HG03066 (cell line): ENCODE measurements around the gene SSTR3.

Experiments used
- ATAC-seq: cut with Tn5 transposase; IDR thresholded peaks from one replicate; pipeline ENCODE4 v1.9.1; 2021; ENCODE audit warnings: low read depth; ENCODE audit not compliant: unreplicated experiment

The SSTR3 gene

DNA sequence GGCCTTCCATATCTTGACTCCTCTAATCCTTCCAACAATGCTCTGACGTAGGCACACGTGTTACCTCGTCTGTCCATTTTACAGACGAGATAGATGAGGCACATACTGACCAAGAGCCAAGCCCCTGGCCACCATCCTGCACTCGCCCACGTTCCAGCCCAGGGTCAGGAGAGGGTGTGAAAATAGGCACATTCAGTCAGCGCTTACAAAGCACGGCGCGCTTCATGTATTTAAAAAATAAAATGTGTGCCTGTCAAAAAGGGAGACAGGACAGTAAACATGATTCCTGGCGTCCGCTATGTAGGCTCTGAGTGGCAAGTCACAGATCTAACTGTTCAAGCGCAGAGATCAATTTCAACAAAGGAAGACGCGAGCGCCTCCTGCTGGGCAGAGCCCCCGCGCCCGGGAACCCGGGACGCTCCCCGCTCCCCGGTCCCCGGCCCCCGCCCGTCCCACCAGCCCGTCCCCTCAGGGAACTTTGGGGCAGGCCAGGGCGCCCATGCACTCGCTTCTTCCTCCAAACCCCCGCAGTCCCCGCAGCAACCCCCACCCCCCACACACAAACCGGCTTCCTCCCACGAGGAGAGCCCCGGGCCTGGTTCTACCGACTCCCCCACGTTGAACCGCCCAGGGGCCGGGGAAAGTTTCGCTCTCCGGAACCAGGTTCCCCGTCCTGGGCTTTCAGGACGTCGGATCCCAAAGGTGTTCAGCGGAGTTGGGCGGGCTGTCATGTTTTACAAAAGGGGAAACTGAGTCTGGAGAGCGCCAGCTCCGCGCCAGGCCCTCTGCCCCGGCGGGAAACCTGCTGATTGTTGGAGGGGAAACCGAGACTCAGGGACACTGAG, 13.8 kb downstream of the SSTR3 start:
- no peak for ATAC-seq

DNA sequence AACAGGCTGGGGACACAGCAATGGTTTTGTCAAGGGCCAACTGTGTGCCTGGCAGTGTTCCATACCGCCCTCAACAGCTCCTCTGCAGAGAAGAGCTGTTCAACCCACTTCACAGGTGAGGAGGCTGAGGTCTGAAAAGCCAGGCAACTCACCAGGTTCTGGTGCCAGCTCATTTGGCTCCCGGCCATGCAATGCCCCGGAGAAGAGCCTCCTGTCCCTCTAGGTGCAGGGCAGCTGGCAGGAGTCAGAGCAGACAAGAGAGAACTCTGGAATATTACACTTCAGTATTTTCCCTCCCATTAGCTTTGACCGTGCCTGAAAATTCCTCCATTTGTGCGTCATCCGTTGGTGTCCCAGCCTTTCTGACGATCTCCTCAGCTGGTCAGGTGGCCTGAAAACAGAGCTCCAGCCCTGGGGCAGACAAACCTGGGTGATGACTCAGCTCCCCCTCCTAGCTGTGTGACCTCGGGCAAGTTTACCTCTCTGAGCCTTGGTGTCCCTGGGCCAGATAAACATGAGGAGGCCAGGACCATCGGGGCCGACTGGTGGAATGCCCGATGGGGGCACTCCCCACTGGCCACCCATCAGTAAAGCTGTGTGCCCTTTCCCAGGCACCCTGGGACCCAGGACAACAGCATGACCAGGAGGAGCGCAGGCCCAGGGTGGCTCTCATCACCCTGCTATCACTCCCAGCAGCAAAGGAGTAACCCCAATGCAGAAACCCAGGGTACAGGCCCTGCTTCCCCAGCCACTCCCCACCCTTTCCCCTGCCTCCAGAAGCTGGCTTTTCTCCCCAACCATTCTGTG, 14.6 kb downstream of the SSTR3 start:
- no peak for ATAC-seq

DNA sequence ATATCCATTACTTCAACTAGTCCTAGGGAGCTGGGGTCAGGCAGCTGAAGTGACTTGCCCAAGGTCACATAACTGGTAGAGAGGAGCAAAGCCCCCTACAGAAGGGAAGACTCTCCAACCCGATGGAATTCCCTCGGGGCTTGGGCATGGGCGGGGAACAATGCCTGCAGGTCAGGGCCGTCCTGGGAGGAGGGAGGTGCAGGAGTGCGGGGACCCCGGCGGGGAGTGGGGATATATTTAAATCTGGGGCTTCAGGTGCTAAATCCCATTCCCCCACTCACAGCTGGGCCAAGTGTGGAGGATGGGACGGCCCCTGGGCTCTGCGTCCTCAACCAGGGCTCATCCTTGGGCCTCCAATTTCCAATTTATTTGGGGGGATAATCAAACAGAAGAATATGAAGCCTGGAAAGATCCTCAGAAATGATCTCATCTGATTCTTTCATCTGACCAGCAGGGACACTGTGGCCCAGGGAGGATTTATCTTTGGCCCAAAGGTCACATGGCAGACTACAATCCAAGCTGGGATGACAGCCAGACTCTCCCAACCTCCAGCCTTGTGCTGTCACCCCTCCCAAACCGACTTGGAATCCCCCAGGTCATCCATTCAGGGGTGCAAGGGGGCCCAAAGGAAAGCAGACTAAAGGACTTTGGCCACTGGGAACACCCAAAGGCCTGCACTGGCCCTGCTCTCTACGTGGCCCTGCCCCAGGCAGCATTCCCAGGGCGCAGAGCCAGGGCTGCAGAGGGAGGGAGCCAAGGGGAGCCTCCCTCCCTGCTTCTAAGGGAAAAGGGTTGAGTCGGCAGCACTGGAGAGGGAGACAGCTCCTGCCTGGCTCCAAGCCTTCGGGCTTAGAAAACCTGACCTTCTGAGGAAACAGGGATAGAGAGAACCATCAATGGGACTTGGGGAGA, 15.5 kb downstream of the SSTR3 start:
- no peak for ATAC-seq

DNA sequence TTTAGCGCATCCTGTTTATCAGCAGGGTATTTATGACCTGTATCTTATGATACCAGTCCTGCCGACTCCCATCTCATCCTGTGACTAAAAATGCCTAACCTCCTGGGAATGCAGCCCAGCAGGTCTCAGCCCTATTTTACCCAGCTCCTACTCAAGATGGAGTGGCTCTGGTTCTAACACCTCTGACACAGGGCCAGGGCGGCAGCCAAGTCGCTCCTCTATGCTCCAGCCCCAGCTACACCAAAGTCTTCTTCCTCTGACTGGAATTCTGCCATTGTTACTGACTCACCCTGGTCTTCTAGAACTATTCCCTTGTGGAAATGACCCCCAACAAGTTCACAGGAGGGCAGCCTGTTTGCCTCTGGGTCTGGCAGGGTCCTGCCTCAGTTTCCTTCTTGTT, 16.4 kb downstream of the SSTR3 start:
- no peak for ATAC-seq

DNA sequence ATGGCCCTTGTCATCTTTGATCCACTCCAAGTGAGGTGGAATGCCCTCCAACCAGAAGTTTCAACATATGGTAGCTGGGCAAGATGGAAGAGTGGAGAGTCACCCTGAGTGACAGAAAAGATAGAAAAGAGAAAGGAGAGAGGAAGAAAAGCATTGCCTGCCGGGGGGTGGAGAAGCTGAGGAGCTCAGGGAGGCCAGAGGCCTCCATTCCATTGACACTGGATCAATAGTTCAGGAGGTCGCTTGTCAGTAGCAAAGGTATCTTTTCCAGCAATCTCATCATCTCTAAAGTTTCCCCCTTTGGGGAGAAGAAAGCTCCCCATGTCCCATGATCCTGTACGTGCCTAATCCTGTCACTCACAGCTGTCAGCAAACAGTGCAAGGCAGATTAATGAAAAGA, 17.5 kb downstream of the SSTR3 start:
- ATAC-seq, result no peak

DNA sequence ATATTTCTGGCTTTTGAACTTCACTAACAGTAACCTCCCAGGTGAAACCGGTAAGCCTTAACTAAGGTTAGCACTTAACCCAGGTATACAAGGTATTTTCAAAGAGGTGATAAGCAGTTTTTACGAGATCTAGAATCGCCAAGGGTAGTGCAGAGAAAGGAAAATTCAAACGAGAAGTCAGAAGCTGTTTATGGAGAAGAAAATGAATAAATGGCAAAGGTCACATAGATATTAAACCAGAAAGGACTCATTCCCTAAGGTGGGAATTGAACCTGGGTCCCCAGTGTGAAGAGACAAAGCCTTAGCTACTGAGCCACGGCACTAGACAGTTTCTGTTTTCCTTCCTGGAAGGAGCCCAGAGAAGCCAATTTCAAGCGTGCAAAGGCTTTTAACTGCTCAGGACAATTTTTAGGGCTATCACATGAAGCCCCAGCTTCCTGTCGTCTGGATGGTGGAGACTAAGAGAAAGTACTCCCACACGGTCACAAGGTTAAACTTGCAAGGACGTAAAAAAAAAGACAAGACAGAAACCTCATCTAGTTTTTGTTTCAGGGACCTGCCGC, 18.6 kb downstream of the SSTR3 start:
- ATAC-seq, result peak; percentile 58

DNA sequence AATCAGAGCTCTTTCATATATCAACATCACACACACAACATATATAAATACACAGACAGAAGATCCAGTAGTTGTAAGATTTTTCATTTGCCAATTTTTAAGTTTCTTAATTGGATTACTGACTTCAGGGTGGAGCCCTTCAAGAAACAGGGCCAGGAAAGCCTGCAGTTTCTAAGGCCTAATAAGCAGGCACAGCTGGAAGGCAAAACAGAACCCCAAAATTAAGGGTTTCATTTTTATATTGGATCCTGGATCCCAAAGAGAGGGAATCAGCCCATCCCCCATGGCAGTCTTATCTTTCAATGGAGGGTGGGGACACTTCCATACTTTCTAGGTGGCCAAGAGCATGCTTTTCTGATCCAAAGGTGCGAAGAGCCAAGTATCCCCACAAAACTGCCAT, 19.5 kb downstream of the SSTR3 start:
- no peak for ATAC-seq

DNA sequence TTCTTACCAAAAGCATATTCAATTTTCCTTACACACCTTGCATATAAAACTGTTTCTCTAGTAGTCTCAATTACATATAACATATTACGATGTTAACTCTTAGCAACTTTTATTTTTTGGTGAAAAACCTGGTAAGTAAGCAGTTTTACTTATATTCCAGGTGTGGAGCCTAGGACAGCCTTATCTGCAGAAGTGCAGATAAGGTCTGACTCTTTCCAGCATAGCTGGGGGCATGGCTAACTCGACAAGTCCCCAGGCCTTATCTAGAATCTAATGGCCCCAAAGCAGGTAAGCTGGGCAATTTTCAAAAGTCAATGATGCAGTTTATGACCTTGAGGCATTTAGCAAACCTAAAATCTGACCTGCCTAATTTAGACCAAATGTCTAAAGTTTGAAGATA, 20.1 kb downstream of the SSTR3 start:
- ATAC-seq, result no peak

DNA sequence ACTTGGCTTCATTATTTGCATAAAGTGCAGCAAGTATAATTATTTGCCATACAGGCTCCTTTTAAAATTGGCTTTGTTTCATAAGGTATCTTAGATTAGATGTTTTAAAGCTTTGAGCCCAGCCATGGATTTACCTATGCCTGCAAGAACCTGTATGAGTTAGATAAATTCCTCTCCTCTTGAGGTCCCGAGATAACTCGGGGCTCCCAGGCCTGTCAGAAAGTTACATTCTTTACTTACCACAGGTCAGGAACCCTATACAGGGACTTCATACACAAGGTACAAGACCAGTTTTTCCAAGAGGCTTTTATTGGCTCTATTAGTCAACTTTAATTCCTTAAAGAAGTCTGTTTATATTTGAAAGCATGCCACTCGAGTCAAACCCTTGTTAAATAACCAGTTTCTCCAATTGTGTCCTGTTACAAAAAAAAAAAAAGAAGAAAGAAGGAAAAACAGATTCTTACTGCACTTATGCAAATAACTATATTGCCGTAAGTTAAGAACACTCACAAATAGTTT, 22.0 kb downstream of the SSTR3 start:
- ATAC-seq, result no peak

DNA sequence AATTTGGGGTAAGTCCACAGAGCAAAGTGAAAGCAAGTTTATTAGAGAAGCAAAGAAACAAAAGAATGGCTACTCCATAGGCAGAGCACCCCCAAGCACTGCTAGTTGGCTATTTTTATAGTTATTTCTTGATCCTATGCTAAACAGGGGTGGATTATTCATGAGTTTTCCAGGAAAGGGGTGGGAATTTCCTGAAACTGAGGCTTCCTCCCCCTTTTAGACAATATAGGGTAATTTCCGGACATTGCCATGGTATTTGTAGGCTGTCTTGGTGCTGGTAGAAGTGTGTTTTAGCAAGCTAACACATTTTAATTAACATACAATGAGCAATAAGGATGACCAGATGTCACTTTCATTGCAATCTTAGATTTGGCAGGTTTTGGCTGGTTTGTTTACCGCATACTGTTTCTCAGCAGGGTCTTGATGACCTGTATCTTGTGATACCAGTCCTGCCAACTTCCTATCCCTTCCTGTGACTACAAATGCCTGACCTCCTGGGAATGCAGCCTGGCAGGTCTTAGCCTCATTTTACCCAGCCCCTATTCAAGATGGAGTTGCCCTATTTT, 23.3 kb downstream of the SSTR3 start:
- ATAC-seq, result no peak

DNA sequence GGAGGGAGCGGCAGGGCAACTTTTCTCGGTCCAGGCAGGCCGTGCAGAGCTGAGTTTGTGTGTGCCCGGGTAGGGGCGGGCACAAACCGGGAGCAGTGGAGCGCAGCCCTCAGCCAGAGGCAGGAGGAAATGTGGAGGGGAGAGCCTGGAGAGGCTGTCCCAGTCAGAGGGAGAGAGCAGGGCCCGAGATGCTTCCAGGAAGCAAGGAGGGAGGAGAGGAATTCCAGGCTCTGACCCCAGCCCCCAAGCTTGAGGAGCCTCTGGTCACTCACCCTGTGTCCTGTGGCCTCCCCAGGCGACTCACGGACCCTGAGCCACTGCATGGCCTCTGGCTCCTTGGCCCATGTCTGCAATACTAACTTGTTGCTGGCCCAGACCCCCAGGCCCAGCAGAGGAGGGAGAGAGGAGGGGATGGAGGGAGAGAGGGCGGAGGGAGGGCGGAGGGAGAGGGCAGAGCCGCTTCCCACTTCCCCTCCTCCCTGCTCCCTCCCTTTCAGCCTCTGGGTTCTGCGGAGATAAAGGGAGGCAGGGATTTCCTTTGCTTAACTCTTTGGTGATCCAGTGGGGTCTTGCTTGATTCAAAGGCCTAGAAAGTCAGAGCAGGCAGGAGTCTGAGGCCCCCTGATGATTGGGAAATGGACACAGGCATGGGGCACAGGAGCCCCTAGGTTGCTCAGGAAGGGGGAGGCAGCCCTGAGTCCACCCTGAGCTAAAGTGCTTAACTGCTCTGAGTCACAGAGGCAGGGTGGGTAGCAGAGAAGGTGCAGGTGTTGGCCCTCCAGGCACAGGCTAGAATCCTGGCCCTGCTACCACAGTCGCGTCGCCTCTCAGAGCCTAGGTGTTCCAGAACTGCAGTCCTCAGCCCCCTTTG, 24.2 kb downstream of the SSTR3 start, which contains the start of gene C1QTNF6:
TSS of gene C1QTNF6 (minus strand) at position 357 of the 871 bp plus-strand sequence. CDS start at position 323, 34 bp downstream.
- no peak for ATAC-seq

DNA sequence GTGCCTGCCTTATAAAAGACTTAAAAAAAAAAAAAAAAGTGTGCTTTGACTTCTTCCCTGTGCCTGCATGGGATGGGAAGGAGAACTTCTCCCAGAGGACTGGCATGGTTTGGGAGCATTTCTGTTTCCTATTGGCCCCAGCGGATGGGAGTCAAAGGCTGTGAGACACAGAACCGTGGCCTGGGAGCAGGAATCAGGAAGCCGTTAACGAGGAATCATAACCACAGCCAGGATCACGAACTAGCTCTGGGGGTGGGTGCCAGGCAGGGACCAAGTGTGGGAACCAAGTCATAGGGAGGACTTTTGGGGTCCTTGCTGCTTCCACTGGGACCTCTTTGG, 24.8 kb downstream of the SSTR3 start:
- ATAC-seq, result no peak

DNA sequence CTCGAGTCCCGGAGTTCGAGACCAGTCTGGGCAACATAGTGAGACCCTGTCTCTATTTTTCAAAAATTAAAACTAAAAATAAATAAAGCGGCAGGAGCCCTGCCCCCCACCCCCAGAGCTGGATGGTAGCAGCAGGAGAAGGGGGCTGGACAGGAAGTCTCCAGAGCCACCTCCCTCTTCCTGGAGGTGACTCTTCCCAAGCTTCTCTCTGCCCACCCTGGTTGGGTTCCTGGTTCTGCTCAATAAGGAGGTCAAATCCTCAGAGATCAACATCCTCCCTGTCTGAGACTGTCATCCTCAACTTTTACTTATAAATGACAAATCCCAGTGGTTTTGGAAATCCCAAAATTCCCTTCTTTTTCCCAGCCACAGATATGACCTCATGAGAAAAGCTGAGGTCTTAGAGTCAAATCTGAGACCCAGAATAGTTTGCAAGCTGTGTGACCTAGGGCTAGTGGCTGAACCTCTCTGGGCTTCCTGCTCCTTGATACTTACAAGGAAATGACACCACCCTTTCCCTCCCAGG, 25.2 kb downstream of the SSTR3 start:
- ATAC-seq, result no peak

DNA sequence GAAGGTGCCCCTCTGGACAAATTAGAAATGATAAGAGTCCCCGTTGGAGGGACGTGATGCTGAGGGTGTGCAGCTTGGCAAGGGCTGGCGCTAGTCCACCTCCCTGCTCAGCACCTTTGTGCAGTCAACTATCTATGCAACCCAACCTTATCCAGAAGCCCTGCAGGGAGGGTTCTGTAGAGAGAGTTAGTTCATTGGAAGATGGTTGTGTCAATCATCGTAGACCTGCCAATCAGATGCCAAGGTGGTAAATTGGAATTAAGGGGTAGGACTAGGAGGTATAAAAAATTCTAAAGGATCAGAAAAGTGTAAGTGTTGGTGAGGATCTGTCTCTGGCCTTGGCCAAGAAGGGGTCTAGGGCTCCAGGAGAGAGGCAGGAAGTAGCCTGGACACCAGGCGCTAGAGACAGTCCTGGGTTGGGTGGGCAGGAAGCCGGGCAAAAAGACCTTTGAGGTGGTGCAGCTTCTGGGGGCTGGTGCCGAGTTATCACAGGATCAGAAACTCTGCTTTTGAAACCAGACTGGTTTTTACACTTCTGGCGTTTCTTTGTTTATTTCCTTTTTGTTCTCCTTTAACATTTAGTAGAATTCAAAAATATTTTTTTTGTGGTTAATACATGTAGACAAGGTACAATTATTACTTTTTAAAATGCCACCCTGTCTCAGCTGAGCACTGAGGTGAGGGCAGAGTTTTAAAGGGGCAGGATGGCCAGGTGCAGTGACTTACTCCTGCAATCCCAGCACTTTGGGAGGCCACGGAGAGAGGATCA, 25.9 kb downstream of the SSTR3 start:
- no peak for ATAC-seq

DNA sequence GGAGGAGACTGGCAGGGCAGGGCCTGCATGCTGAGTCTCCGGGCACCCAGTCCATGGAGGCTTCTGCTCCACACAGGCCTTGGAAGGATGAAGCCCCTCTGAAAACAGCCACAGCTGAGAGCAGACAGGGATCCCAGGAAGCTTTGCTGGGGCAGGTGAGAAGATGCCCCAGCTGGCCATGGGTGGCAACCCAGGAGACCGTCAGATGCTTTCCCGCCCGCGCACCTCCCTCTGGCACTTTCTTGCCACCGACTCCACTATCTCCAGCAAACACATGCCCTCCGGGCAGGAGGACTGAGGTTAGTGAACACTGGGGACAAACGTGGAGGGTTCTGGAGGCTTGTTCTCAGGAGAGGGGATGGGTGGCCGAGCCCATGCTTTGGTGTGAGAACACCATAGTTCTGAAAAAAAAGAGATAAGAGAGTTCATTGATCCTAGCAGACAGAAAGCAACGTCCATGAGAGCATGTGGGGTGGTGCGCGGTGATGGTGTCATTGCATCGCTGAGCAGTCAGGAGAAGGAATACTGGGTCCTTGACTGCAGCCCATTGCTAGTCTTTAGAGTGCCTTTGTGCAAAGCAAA, 26.5 kb downstream of the SSTR3 start:
- no peak for ATAC-seq

DNA sequence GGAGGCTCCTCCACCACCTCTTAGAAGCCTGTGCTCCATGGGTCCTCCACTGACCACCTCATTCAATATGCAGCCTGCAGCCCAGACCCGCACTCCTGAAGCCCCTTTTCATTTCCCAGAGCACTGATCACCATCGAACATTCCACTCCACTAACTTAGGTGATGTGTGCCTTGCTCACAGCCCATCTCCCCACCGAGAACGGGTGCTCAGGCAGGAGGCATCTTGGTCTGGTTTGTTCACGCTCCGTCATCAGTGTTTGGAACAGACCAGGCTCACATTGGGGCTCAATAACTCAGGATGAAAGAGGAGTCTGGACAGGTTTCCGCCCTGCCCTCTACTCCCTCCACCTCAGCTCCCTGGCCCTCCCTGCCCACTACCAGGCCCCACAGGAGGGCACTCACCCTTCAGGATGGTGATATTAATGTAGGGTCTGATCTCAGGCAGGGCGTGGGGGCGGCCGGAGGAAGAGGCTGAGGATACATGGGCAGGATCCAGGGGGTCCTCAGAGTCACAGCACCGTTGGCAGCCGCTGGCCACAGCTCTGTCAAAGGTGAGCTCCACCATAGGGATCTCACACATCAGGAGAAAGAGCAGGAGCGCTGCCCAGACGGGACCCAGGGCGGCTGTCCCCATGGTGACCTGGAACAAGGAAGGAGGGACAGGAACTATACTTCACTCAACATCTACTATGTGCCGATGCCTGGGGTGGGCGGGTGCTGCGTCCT, 27.3 kb downstream of the SSTR3 start:
- no peak for ATAC-seq

DNA sequence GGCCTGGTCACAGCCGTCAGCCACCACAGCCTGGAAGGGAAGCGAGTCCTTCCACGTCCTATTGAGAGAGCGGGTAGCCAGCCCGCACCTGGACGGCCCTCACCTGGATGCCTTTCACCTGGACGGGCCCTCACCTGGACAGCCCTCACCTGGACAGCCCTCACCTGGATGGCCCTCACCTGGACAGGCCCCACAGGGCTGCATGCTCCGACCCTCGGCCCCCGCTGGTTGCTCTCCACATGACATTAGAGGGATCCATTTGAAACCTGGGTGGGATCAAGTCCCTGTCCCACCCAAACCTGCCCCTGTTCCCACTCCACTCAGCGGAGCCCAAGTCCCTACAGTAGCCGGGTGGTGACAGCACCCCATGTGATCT, 27.9 kb downstream of the SSTR3 start:
- no peak for ATAC-seq
